ENCODE data around the gene KAZN.

KAZN gene

DNA sequence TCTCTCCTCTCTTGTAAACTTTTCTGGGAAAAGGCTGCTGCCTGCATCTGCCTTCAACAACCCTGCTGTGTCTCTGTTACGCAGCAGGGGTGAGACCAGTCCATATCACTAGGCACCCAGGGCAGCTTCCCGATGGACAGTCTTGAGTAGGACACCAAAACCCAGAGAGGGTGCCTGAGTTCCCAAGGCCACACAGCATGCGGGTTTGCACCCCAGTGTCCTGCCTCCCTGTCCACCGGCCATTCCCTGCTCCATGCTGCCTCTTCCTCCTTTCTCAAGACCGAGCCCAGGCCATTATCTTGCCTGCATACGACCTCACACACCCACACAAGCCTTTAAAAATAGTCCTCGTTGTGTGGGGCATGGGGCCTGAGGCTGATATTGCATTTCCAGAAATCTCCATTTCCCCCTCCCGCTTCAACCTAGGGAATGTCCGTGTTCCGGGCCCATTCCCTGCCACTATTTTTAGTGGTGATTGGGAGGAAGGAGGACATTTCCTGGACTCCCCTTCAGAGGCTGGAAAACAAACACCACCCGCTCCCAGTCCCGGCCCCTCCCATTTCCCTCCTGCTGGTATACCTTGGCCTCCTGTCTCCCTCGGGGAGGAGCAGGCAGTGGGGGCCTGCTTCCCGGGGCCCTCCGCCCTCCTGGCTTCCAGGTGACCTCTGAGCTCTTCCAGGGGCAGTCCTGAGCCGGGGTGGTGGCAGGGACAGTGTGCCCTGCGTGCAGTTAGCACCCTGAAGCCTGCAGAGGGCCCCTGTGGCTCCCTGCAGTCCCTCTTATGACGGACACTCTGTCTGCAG is 422.7 kb downstream of the KAZN start:
- H3K9me3 ChIP-seq (ENCODE audit: control insufficient read depth, insufficient read depth, low read length) = no peaks in the 10 kb centered on the region
- H3K27me3 ChIP-seq (ENCODE audit: control insufficient read depth, low read length) = no peaks in the 10 kb centered on the region
- no peaks in the 10 kb centered on the region for H3K4me1 ChIP-seq (ENCODE audit: control insufficient read depth, low read length)
- no peaks in the 10 kb centered on the region for H3F3A ChIP-seq (ENCODE audit: control insufficient read depth, insufficient read depth)
- no peaks in the 10 kb centered on the region for H4K20me1 ChIP-seq (ENCODE audit: control insufficient read depth, insufficient read depth, low read depth, low read length)
- no peak overlapping the region for H3K4me3 ChIP-seq (ENCODE audit: low read length)
- no peaks in the 10 kb centered on the region for H3K9me2 ChIP-seq (replicated peaks; ENCODE audit: control insufficient read depth, low read length)
- no peaks in the 10 kb centered on the region for H3K36me3 ChIP-seq (ENCODE audit: control insufficient read depth, low read length)
- no peak for TF ChIP-seq EZH2phosphoT487 (IDR thresholded peaks at IDR 0.05; ENCODE audit: borderline replicate concordance, low read length)
- TF ChIP-seq, protein P1, sequence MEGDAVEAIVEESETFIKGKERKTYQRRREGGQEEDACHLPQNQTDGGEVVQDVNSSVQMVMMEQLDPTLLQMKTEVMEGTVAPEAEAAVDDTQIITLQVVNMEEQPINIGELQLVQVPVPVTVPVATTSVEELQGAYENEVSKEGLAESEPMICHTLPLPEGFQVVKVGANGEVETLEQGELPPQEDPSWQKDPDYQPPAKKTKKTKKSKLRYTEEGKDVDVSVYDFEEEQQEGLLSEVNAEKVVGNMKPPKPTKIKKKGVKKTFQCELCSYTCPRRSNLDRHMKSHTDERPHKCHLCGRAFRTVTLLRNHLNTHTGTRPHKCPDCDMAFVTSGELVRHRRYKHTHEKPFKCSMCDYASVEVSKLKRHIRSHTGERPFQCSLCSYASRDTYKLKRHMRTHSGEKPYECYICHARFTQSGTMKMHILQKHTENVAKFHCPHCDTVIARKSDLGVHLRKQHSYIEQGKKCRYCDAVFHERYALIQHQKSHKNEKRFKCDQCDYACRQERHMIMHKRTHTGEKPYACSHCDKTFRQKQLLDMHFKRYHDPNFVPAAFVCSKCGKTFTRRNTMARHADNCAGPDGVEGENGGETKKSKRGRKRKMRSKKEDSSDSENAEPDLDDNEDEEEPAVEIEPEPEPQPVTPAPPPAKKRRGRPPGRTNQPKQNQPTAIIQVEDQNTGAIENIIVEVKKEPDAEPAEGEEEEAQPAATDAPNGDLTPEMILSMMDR (IDR thresholded peaks at IDR 0.05; ENCODE audit: low read depth, low read length, poor library complexity, severe bottlenecking) = no peak
- no peaks in the 10 kb centered on the region for H3K79me2 ChIP-seq (ENCODE audit: control insufficient read depth, low read length)
- H3K27ac ChIP-seq (ENCODE audit: low read depth, low read length) = no peak overlapping the region
- no peak overlapping the region for H3K4me2 ChIP-seq (ENCODE audit: low read length)

DNA sequence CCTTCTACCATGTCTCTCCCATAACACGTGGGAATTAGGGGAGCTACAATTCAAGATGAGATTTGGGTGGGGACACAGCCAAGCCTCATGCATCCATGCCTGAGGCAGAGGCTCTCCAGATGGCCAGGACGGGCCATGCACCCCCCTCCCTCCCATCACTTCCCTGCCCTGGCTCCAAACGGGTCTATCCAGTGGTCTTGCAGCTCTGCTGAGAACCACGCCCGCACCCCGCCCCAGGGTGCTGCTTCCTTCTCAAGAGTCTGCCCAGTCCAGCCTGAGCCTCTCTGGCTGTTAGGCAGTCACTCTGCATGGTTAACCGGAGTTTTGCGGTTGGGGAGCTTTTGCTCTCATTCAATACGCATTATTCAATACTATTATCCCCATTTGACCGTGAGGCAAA is 423.6 kb downstream of the KAZN start:
- H3K27ac ChIP-seq (ENCODE audit: low read depth, low read length) = no peak overlapping the region
- no peaks in the 10 kb centered on the region for H4K20me1 ChIP-seq (ENCODE audit: control insufficient read depth, insufficient read depth, low read depth, low read length)
- H3K27me3 ChIP-seq (ENCODE audit: control insufficient read depth, low read length) = no peaks in the 10 kb centered on the region
- no peaks in the 10 kb centered on the region for H3K4me1 ChIP-seq (ENCODE audit: control insufficient read depth, low read length)
- no peaks in the 10 kb centered on the region for H3K36me3 ChIP-seq (ENCODE audit: control insufficient read depth, low read length)
- H3K4me3 ChIP-seq (ENCODE audit: low read length) = no peak overlapping the region
- no peak for TF ChIP-seq EZH2phosphoT487 (IDR thresholded peaks at IDR 0.05; ENCODE audit: borderline replicate concordance, low read length)
- TF ChIP-seq, protein P1 (IDR thresholded peaks at IDR 0.05; ENCODE audit: low read depth, low read length, poor library complexity, severe bottlenecking) = no peak
- H3K9me3 ChIP-seq (ENCODE audit: control insufficient read depth, insufficient read depth, low read length) = no peaks in the 10 kb centered on the region
- H3K79me2 ChIP-seq (ENCODE audit: control insufficient read depth, low read length) = no peaks in the 10 kb centered on the region
- H3F3A ChIP-seq (ENCODE audit: control insufficient read depth, insufficient read depth) = no peaks in the 10 kb centered on the region
- H3K4me2 ChIP-seq (ENCODE audit: low read length) = no peak overlapping the region
- no peaks in the 10 kb centered on the region for H3K9me2 ChIP-seq (replicated peaks; ENCODE audit: control insufficient read depth, low read length)

DNA sequence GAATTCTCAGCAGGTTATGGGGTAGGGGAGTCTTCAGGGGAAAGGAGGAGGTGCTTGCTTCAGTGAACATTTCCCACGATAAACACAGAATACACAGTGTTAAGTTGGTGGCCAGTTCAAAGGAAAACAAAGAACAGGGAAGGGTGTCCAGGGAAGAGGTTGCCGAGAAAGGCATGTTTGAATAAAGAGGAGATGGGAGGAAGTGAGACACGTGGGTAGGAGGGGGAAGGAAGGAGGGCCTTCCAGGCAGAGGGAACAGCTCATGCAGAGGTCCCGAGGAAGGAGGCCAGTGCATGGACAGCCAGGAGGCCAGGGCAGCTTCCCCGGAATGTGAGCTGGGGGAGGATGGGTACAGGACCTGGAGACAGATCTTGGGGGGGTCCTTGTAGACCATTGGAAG is 424.7 kb downstream of the KAZN start:
- H4K20me1 ChIP-seq (ENCODE audit: control insufficient read depth, insufficient read depth, low read depth, low read length) = no peaks in the 10 kb centered on the region
- no peaks in the 10 kb centered on the region for H3K4me1 ChIP-seq (ENCODE audit: control insufficient read depth, low read length)
- H3K4me3 ChIP-seq (ENCODE audit: low read length) = no peak overlapping the region
- TF ChIP-seq, protein P1 (IDR thresholded peaks at IDR 0.05; ENCODE audit: low read depth, low read length, poor library complexity, severe bottlenecking) = no peak
- no peak for TF ChIP-seq EZH2phosphoT487 (IDR thresholded peaks at IDR 0.05; ENCODE audit: borderline replicate concordance, low read length)
- no peaks in the 10 kb centered on the region for H3K9me2 ChIP-seq (replicated peaks; ENCODE audit: control insufficient read depth, low read length)
- no peaks in the 10 kb centered on the region for H3F3A ChIP-seq (ENCODE audit: control insufficient read depth, insufficient read depth)
- H3K79me2 ChIP-seq (ENCODE audit: control insufficient read depth, low read length) = no peaks in the 10 kb centered on the region
- no peaks in the 10 kb centered on the region for H3K27me3 ChIP-seq (ENCODE audit: control insufficient read depth, low read length)
- no peaks in the 10 kb centered on the region for H3K36me3 ChIP-seq (ENCODE audit: control insufficient read depth, low read length)
- no peak overlapping the region for H3K27ac ChIP-seq (ENCODE audit: low read depth, low read length)
- H3K9me3 ChIP-seq (ENCODE audit: control insufficient read depth, insufficient read depth, low read length) = no peaks in the 10 kb centered on the region
- no peak overlapping the region for H3K4me2 ChIP-seq (ENCODE audit: low read length)
